ENCODE results near the gene TMIGD1. TPM values are rescaled to one million over a fixed set of nuclear protein-coding genes. Genes with fewer than 3 reads are reported as not detected.

Gene TMIGD1, protein sequence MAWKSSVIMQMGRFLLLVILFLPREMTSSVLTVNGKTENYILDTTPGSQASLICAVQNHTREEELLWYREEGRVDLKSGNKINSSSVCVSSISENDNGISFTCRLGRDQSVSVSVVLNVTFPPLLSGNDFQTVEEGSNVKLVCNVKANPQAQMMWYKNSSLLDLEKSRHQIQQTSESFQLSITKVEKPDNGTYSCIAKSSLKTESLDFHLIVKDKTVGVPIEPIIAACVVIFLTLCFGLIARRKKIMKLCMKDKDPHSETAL
- total RNA-seq = not detected
- long read RNA-seq = 0 reads

- Histone ChIP-seq H3K9me3 (no peaks in the 10 kb centered on the region), H3K27ac (no peak within 1 kb of the TSS), H3K4me3 (no peak within 1 kb of the TSS), H3K27me3 (no peaks in the 10 kb centered on the region), H3K4me1 (no peaks in the 10 kb centered on the region), H3K36me3 (no peaks in the 10 kb centered on the region)
- ATAC-seq (no peak), DNase-seq (no peak)
- intact Hi-C loops (cut with DNase I) = no loop called here
- TF ChIP-seq CTCF (IDR thresholded peaks at IDR 0.05) = no peak
These were observed at the start of gene TMIGD1 for GRCh38 chr17:30333503-30334360. TSS of gene TMIGD1 (minus strand) at chr17:30334057. CDS start at chr17:30332133, 1,924 bp downstream.

DNA sequence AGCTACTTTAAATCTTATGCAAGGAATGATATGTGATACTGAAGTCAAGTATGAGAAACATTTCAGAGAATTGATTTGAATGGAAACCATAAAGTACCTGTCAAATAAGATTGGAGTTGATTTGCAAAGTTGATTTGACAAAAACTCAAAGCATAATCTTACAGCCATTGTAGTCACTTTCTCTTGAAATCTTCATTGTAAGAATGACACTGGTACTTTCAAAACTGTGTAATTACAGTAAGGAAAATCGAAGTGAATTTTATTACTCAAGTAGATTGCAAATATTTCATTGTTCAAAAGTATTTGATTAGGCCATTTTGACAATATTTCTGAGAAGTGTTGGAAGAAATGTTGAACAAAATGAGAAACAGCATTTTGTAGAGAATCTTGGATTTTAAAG is 48.5 kb upstream of the TMIGD1 start:
- ATAC-seq (no peak), DNase-seq (no peak)
- Histone ChIP-seq H3K36me3 (peaks cover 24% of the 10 kb centered on the region), H3K4me3 (peak overlapping the region; percentile 78), H3K27me3 (no peaks in the 10 kb centered on the region), H3K9me3 (no peaks in the 10 kb centered on the region), H3K27ac (no peak overlapping the region), H3K4me1 (peaks cover 40% of the 10 kb centered on the region)
- intact Hi-C loops (cut with DNase I) = no loop called here
- no peak for TF ChIP-seq CTCF (IDR thresholded peaks at IDR 0.05)

- Histone ChIP-seq H3K9me3 (no peaks in the 10 kb centered on the region), H3K27ac (no peak overlapping the region), H3K4me1 (peaks cover 44% of the 10 kb centered on the region)
These were observed 47.4 kb upstream of the TMIGD1 start for GRCh38 chr17:30381340-30381659.

GRCh38 chr17:30380643-30381339 is 46.9 kb upstream of the TMIGD1 start:
- no peak for DNase-seq
- Histone ChIP-seq H3K9me3 (no peaks in the 10 kb centered on the region), H3K27me3 (no peaks in the 10 kb centered on the region), H3K36me3 (peaks cover 8% of the 10 kb centered on the region), H3K27ac (no peak overlapping the region), H3K4me3 (peak overlapping the region; percentile 78), H3K4me1 (peaks cover 49% of the 10 kb centered on the region)
- ATAC-seq = no peak
- TF ChIP-seq CTCF (IDR thresholded peaks at IDR 0.05) = no peak
- intact Hi-C loops (cut with DNase I) = no loop called here

More at GRCh38 chr17:30381340-30381659, 47.4 kb upstream of the TMIGD1 start:
- no peak for ATAC-seq
- intact Hi-C loops (cut with DNase I) = no loop called here
- Histone ChIP-seq H3K36me3 (peaks cover 14% of the 10 kb centered on the region), H3K27me3 (no peaks in the 10 kb centered on the region), H3K4me3 (peak overlapping the region; percentile 78)
- no peak for DNase-seq
- TF ChIP-seq CTCF (IDR thresholded peaks at IDR 0.05) = no peak

DNA sequence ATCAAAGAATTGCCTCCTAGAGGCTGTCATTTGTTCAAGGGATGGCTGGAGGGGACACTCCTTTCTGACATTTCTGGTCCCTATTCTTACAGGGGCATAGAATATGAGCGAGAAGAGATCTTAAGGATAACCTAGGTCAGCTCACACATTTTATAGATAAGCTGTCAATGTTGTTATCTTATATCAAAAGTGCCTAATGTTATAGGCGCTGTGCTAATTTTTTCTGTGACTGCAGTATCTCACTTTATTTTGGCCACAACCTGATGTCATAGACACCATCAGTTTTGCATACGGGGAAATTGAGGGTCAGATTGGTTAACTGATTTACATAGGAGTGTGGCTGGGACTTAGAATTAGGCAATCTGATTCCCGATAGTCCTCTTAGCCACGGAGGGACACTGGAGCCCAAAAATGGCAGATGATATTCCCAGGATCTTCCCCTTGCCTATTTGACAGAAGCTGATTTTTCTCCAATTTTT is 46.1 kb upstream of the TMIGD1 start:
- no peaks in the 10 kb centered on the region for H3K9me3 ChIP-seq
- H3K27me3 ChIP-seq = no peaks in the 10 kb centered on the region
- H3K4me1 ChIP-seq = peaks cover 49% of the 10 kb centered on the region
- H3K36me3 ChIP-seq = no peaks in the 10 kb centered on the region
- TF ChIP-seq CTCF (IDR thresholded peaks at IDR 0.05) = no peak
- DNase-seq = no peak
- peak overlapping the region; percentile 88 for H3K27ac ChIP-seq
- ATAC-seq = no peak
- H3K4me3 ChIP-seq = peak overlapping the region; percentile 78
- intact Hi-C loops (cut with DNase I) = no loop called here

All from upper lobe of right lung (tissue), 1 donor.